PC-3 (cell line): ENCODE data around the gene SEPTIN1.

Experiments
- CTCF ChIP-seq: fragments of 300-600 bp; sonication (generic); conservative IDR thresholded peaks from 2 replicates; pipeline ENCODE4 v1.5.1; 2017; ENCODE audit warnings: antibody characterized with exemption, low read depth, mild to moderate bottlenecking, low read length
- EZH2 ChIP-seq: fragments of 300-600 bp; sonication (generic); IDR thresholded peaks from one replicate; pipeline ENCODE4 v1.6.1; 2017; ENCODE audit warnings: antibody characterized with exemption, mild to moderate bottlenecking, low read length; ENCODE audit not compliant: unreplicated experiment
- EZH2phosphoT487 ChIP-seq: fragments of 300-600 bp; sonication (generic); IDR thresholded peaks from 2 replicates; pipeline ENCODE4 v1.6.1; 2018; ENCODE audit warnings: mild to moderate bottlenecking, antibody characterized with exemption, low read length, borderline replicate concordance

- no peak for TF ChIP-seq CTCF
- TF ChIP-seq EZH2: no peak
- TF ChIP-seq EZH2phosphoT487: no peak
These were observed 45.7 kb upstream of the SEPTIN1 start for GRCh38 chr16:30428055-30428454.
